Measurements from ENCODE around the gene HOPX.
"Not testable (repeated sequence)": the region's sequence is repeated elsewhere in the genome, so short reads cannot be mapped to it uniquely, and the experiment has no call there.

The HOPX gene

GRCh38 chr4:56637154-56637553 lies 43.9 kb downstream of the HOPX start:
- in situ Hi-C loops (cut with HindIII; ENCODE audit: low sequenced_read_pairs): loop anchor here (5.0 kb wide), 1 partner anchor 55 kb away; no protein-coding TSS in a partner anchor
- no peak for TF ChIP-seq CTCF (IDR thresholded peaks at IDR 0.05; ENCODE audit: low read depth, low read length, missing control alignments)
- no peak for DNase-seq (ENCODE audit: low read depth)
- H3K4me3 ChIP-seq (ENCODE audit: low read depth, low read length): no peak overlapping the region

GRCh38 chr4:56634954-56635353 lies 46.1 kb downstream of the HOPX start:
- not testable (repeated sequence) for DNase-seq (ENCODE audit: low read depth); H3K4me3 ChIP-seq (ENCODE audit: low read depth, low read length)
- in situ Hi-C loops (cut with HindIII; ENCODE audit: low sequenced_read_pairs): loop anchor here (5.0 kb wide), 1 partner anchor 57 kb away; no protein-coding TSS in a partner anchor

DNA sequence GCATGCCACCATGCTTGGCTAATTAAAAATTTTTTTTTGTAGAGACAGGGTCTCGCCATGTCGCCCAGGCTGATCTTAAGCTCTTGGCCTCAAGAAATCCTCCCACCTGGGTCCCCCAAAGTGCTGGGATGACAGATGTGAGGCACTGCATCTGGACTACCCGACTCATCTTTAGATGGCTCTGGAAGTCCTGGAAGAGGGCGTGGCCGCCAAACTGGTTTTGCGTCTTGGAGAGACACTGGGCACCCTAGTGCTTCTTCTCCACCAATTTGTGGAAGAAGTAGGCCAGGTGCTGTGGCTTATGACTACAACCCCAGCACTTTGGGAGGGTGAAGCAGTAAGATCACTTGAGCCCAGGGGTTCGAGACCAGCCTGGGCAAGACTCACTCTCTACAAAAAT lies 47.6 kb downstream of the HOPX start:
- TF ChIP-seq CTCF (IDR thresholded peaks at IDR 0.05; ENCODE audit: low read depth, low read length, missing control alignments): no peak
- DNase-seq (ENCODE audit: low read depth): no peak
- in situ Hi-C loops (cut with HindIII; ENCODE audit: low sequenced_read_pairs): no loop called here
- H3K4me3 ChIP-seq (ENCODE audit: low read depth, low read length): no peak overlapping the region

- in situ Hi-C loops (cut with HindIII; ENCODE audit: low sequenced_read_pairs): no loop called here
Measured at GRCh38 chr4:56630876-56631666, 50.0 kb downstream of the HOPX start.

GRCh38 chr4:56628592-56628991 lies 52.5 kb downstream of the HOPX start:
- in situ Hi-C loops (cut with HindIII; ENCODE audit: low sequenced_read_pairs): no loop called here
- no peak overlapping the region for H3K4me3 ChIP-seq (ENCODE audit: low read depth, low read length)
- TF ChIP-seq CTCF (IDR thresholded peaks at IDR 0.05; ENCODE audit: low read depth, low read length, missing control alignments): no peak
- no peak for DNase-seq (ENCODE audit: low read depth)

More at GRCh38 chr4:56630876-56631666, 50.0 kb downstream of the HOPX start:
- DNase-seq (ENCODE audit: low read depth): peak; percentile 83
- TF ChIP-seq CTCF (IDR thresholded peaks at IDR 0.05; ENCODE audit: low read depth, low read length, missing control alignments): no peak
- H3K4me3 ChIP-seq (ENCODE audit: low read depth, low read length): no peak overlapping the region

- no peak overlapping the region for H3K4me3 ChIP-seq (ENCODE audit: low read depth, low read length)
- TF ChIP-seq CTCF (IDR thresholded peaks at IDR 0.05; ENCODE audit: low read depth, low read length, missing control alignments): no peak
- DNase-seq (ENCODE audit: low read depth): no peak
- in situ Hi-C loops (cut with HindIII; ENCODE audit: low sequenced_read_pairs): no loop called here
Measured at GRCh38 chr4:56627985-56628384, 53.1 kb downstream of the HOPX start.

GRCh38 chr4:56627375-56627774 lies 53.7 kb downstream of the HOPX start:
- DNase-seq (ENCODE audit: low read depth): no peak
- no peak for TF ChIP-seq CTCF (IDR thresholded peaks at IDR 0.05; ENCODE audit: low read depth, low read length, missing control alignments)
- no peak overlapping the region for H3K4me3 ChIP-seq (ENCODE audit: low read depth, low read length)
- in situ Hi-C loops (cut with HindIII; ENCODE audit: low sequenced_read_pairs): no loop called here

Measured in astrocyte of the cerebellum (primary cell).